ENCODE data around the gene BROX. TPM values are rescaled to one million over a fixed set of nuclear protein-coding genes. Genes with fewer than 3 reads are reported as not detected.

The BROX gene, protein sequence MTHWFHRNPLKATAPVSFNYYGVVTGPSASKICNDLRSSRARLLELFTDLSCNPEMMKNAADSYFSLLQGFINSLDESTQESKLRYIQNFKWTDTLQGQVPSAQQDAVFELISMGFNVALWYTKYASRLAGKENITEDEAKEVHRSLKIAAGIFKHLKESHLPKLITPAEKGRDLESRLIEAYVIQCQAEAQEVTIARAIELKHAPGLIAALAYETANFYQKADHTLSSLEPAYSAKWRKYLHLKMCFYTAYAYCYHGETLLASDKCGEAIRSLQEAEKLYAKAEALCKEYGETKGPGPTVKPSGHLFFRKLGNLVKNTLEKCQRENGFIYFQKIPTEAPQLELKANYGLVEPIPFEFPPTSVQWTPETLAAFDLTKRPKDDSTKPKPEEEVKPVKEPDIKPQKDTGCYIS
- total RNA-seq, result 34.1 and 35.8 TPM in 2 replicates

DNA sequence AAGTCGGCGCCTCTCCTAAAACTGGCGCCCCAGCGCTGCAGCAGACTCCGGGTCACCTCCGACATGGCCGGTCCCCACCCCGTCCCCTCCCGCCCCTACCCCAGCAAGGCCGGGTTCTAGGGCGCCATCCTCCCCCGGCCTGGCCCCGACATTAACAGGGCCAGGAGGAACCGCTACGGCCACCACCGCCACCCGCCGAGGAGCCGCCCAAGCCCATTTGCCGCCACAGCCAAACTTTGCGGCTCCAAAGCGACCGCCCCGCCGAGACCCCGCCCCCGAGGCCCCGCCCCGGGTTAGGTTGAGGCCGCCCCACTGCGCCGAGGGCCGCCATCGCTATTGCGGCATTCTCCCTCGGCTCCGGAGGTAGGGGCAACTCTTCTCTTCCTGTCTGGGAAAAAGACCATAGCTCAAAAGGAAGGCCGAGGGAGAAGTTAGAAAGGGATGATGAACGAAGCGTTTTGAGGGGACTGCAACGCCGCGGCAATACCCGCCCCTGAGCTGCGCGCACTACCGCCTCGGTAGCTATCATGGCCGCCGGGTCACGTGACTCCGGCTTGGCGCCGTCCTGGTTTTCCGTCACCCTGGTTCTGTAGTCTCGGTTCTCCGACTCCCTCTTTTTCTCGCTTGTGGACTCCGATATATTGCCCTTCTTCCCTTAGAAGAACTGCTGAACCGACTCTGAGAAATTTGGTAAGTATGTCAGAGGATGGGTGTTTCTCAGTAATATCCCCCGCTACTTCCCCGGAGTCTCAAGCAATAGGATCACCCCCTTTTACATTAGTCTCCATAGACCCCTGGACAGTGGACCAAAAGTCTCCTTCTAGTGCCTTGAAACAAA lies at the start of gene BROX, which contains the start of gene AIDA:
Gene BROX, plus strand, starts transcription at position 312 of the 838 bp plus-strand sequence. CDS start 3,136 bp downstream, outside the sequence.
Gene AIDA, minus strand, starts transcription at position 239 of the 838 bp plus-strand sequence. Its CDS starts 174 bp downstream, at position 65.

DNA sequence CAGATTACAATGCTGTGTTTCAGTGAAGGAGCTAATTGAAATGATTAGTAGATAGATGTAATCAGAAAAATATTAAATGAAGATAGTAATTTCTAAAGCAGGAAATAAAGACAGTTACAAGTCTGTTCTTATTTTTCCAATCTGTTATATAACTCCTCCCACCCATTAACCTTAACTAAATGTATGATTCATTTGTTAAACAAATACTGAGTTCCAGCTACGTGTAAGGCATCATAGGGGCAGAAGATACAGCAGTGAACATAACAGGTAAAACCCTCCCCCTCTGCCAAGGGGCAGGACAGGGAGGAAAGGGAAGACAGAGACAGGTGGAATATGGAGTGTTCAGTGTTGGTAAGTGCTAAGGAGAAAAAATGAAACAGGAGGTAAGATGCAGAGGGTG lies 24.6 kb downstream of the BROX start, which contains the start of gene FAM177B:
Gene FAM177B, plus strand, starts transcription at position 231 of the 400 bp plus-strand sequence. CDS start 9,344 bp downstream, outside the sequence.

Other genes starting within 250 kb of the BROX start
- not detected in 2 replicates for gene HHIPL2, start 164.5 kb upstream of the BROX start, total RNA-seq
- gene TAF1A, start 122.6 kb upstream of the BROX start, total RNA-seq, result 3.5 and 5.4 TPM in 2 replicates
- gene MIA3, start 94.5 kb upstream of the BROX start, total RNA-seq, result 22.8 and 32.7 TPM in 2 replicates
- 50.1 and 63.2 TPM in 2 replicates for gene AIDA, start 73 bp upstream of the BROX start, total RNA-seq
- not detected in 2 replicates for gene FAM177B, start 24.6 kb downstream of the BROX start, total RNA-seq
- 4.0 and 4.9 TPM in 2 replicates for gene DISP1, start 102.5 kb downstream of the BROX start, total RNA-seq

All from epithelial cell of alveolus of lung (primary cell).